ENCODE results near the gene ZNF598. TPM values are rescaled to one million over a fixed set of nuclear protein-coding genes. Genes with fewer than 3 reads are reported as not detected.

Gene ZNF598
- total and polyA plus RNA-seq, 2 of the 13 experiments (the other 11 are each of a cell fraction or from before 2014, with no cell fraction given), result 13.5 to 14.2 TPM

GRCh38 chr16:1983544-1984346, 25.9 kb downstream of the ZNF598 start, which contains the start of gene GFER (continued):
- TF ChIP-seq ZNF280B (CRISPR knock-in tag; IDR thresholded peaks at IDR 0.05; ENCODE audit: borderline replicate concordance) (peak; percentile 81), HDAC6 (IDR thresholded peaks at IDR 0.05; ENCODE audit: low read depth, low read length) (no peak), ZNF780A (CRISPR knock-in tag; IDR thresholded peaks at IDR 0.05) (no peak), ZNF549 (CRISPR knock-in tag; IDR thresholded peaks at IDR 0.05) (no peak), RFX3 (CRISPR knock-in tag; IDR thresholded peaks at IDR 0.05) (peak; percentile 86), NR1H2 (CRISPR knock-in tag; IDR thresholded peaks at IDR 0.05; ENCODE audit: borderline replicate concordance, low read depth) (no peak), NBN (conservative IDR thresholded peaks at IDR 0.05) (no peak), FIP1L1 (IDR thresholded peaks at IDR 0.05; ENCODE audit: borderline replicate concordance, insufficient read depth, low read depth, low read length) (peak; percentile 82; the same call in 1 of the 2 replicates), ZNF430 (CRISPR knock-in tag; IDR thresholded peaks at IDR 0.05) (peak; percentile 59; the same call in 1 of the 2 replicates)
- TF ChIP-seq, protein P1, sequence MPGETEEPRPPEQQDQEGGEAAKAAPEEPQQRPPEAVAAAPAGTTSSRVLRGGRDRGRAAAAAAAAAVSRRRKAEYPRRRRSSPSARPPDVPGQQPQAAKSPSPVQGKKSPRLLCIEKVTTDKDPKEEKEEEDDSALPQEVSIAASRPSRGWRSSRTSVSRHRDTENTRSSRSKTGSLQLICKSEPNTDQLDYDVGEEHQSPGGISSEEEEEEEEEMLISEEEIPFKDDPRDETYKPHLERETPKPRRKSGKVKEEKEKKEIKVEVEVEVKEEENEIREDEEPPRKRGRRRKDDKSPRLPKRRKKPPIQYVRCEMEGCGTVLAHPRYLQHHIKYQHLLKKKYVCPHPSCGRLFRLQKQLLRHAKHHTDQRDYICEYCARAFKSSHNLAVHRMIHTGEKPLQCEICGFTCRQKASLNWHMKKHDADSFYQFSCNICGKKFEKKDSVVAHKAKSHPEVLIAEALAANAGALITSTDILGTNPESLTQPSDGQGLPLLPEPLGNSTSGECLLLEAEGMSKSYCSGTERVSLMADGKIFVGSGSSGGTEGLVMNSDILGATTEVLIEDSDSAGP (CRISPR knock-in tag; IDR thresholded peaks at IDR 0.05; ENCODE audit: borderline replicate concordance), result peak; percentile 88; the same call in 1 of the 2 replicates
- TF ChIP-seq, protein P2, sequence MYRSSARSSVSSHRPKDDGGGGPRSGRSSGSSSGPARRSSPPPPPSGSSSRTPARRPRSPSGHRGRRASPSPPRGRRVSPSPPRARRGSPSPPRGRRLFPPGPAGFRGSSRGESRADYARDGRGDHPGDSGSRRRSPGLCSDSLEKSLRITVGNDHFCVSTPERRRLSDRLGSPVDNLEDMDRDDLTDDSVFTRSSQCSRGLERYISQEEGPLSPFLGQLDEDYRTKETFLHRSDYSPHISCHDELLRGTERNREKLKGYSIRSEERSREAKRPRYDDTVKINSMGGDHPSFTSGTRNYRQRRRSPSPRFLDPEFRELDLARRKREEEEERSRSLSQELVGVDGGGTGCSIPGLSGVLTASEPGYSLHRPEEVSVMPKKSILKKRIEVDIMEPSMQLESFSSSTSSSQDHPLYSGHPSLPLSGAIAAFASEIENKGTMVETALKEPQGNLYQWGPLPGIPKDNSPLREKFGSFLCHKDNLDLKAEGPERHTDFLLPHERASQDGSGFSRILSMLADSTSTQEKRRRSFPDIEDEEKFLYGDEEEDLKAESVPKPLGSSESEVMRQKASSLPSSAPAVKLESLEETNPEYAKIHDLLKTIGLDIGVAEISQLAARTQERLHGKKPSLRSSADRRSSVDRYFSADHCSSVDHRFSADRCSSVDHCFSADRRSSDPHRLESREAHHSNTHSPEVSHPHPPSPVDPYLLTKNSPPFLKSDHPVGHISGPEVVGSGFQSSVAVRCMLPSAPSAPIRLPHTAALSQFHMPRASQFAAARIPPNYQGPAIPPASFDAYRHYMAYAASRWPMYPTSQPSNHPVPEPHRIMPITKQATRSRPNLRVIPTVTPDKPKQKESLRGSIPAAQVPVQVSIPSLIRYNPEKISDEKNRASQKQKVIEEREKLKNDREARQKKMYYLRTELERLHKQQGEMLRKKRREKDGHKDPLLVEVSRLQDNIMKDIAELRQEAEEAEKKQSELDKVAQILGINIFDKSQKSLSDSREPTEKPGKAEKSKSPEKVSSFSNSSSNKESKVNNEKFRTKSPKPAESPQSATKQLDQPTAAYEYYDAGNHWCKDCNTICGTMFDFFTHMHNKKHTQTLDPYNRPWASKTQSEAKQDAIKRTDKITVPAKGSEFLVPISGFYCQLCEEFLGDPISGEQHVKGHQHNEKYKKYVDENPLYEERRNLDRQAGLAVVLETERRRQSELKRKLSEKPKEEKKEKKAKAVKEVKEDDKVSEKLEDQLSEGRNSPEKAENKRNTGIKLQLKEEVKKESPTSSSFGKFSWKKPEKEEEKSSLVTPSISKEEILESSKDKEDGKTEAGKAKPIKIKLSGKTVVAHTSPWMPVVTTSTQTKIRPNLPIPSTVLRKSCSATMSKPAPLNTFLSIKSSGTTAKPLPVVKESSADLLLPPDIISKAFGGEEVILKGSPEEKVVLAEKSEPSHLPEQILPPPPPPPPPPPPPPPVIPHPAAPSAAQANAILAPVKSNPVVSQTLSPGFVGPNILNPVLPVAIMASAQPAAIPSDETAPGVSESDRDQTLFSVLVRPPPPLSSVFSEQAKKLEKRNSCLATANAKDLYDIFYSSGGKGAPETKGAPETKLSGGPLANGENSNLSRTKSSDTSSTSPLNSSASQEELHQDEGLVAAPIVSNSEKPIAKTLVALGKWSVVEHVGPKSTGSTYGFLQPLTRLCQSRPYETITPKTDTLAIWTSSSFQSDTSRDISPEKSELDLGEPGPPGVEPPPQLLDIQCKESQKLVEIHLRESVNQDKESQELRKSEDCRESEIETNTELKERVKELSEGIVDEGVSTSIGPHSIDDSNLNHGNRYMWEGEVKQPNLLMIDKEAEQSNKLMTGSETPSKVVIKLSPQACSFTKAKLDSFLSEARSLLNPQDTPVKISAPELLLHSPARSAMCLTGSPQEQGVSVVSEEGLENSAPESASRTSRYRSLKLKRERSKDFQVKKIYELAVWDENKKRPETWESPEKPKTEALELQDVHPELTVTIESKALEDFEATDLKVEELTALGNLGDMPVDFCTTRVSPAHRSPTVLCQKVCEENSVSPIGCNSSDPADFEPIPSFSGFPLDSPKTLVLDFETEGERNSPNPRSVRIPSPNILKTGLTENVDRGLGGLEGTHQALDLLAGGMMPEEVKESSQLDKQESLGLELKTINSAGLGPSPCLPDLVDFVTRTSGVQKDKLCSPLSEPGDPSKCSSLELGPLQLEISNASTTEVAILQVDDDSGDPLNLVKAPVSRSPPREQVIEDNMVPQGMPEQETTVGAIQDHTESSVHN (CRISPR knock-in tag; IDR thresholded peaks at IDR 0.05), result no peak
- TF ChIP-seq, protein P3, sequence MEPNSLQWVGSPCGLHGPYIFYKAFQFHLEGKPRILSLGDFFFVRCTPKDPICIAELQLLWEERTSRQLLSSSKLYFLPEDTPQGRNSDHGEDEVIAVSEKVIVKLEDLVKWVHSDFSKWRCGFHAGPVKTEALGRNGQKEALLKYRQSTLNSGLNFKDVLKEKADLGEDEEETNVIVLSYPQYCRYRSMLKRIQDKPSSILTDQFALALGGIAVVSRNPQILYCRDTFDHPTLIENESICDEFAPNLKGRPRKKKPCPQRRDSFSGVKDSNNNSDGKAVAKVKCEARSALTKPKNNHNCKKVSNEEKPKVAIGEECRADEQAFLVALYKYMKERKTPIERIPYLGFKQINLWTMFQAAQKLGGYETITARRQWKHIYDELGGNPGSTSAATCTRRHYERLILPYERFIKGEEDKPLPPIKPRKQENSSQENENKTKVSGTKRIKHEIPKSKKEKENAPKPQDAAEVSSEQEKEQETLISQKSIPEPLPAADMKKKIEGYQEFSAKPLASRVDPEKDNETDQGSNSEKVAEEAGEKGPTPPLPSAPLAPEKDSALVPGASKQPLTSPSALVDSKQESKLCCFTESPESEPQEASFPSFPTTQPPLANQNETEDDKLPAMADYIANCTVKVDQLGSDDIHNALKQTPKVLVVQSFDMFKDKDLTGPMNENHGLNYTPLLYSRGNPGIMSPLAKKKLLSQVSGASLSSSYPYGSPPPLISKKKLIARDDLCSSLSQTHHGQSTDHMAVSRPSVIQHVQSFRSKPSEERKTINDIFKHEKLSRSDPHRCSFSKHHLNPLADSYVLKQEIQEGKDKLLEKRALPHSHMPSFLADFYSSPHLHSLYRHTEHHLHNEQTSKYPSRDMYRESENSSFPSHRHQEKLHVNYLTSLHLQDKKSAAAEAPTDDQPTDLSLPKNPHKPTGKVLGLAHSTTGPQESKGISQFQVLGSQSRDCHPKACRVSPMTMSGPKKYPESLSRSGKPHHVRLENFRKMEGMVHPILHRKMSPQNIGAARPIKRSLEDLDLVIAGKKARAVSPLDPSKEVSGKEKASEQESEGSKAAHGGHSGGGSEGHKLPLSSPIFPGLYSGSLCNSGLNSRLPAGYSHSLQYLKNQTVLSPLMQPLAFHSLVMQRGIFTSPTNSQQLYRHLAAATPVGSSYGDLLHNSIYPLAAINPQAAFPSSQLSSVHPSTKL (CRISPR knock-in tag; IDR thresholded peaks at IDR 0.05), result peak; percentile 9; the same call in 1 of the 2 replicates

Data from HepG2 (cell line).